AG20443 (cell line): ENCODE measurements around the gene UBE2J2.
"Not testable (repeated sequence)": the region's sequence is repeated elsewhere in the genome, so short reads cannot be mapped to it uniquely, and the experiment has no call there.

Experiments
- DNase-seq: peaks from one replicate; pipeline ENCODE4 v3.0.0; 2012; ENCODE audit warnings: low spot score, mixed read lengths

UBE2J2 gene

DNA sequence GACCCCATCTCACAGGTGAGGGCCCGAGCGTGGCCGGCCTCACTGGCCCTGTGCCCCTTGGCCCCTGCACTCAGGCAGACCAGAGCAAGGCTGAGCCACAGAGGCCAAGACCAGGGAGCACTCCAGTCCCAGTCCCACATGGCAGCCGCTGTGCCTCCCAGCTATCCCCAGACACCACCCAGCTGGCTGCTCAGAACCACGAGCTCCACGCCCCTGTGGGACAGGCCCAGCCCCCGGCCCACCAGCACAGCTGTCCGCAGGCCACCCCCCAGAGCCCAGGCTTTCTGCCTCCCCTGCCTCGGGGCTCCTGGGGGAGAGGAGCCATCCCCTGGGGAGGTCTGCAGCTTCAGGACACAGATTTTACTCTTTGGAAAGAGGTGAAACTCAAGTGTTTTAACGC is 18.0 kb downstream of the UBE2J2 start:
- DNase-seq = no peak

DNA sequence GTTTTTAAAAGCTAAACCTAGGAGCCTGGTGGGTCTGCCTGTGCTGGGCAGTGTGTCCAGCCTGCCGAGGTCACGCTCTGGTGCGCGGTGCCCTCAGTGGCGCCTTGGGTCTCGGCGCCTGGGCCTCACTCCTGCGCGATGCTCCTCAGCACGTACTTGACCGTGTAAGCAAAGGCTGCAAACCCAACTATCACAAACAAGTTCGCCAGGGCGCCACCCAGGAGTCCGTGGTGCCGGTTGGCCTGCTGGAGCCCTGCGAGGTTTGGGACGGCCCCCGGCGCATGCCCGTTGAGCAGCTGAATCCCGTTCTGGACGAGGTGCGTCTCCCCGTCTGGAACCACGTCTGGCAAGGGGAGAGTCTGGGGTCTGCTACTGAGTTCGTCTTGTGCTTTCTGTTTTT is 18.6 kb downstream of the UBE2J2 start:
- DNase-seq = no peak

DNA sequence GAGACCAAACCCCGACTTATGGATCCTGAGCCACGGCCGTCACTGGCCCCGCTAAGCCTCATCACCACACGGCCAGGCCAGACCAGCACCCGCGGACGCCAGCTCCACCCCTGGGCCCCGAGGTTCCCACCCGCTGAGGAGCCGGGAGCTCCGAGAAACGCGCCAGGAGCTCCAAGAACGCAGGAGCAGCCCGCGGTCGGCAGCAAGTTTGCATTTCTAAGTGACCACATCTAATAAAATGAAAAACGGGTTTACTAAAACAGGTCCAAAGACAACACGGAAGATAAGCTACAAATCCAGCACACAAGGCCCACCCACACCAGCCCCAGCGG is 19.0 kb downstream of the UBE2J2 start:
- no peak for DNase-seq

DNA sequence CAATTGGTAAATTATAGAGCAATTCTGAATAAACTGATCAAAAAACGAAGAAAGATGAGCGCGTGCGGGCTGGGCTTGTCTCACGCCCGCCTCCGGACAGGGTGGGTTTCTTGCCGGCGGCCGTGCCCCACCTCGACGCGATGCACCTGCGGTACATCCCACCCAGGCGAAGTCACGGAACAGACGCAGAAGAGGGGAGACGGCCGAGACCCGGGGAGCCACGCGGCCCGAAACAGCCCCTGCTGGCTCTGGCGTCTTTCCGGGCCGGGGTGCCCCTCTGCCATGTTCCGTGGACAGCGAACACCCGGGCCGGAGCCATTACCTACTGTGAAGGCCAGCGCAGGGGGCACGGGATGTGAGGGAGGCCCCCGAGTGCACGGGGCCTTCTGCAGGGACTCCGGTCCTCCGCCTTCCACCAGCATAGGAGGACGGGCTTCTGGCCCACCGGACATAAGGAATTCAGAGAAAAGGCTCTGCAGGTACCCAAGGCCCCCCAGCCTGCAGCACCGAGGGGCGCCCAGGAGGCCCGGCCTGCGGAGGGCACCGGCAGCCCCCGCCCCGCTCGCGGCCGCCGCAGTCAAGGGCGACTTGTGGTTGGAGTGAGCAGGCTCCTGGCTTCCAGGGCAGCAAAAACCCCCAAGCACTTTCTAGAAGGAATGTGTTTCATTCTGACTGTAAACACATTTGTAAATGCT is 19.5 kb downstream of the UBE2J2 start:
- no peak for DNase-seq

DNA sequence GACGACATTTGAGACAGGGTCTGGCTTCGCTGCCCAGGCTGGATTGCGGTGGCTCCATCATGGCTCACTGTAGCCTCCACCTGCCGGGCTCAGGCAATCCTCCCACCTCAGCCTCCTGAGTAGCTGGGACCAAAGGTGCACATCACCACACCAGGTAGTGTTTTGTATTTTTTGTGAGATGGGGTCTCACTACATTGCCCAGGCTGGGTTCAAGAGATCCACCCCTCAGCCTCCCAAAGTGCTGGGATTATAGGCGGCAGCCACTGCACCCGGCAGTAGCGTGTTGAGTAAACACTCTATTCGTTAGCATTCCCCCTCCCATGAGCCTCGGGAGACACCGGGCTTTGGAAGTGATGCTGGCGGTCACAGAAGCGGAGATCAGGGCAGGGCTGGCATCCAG is 20.3 kb downstream of the UBE2J2 start:
- no peak for DNase-seq

DNA sequence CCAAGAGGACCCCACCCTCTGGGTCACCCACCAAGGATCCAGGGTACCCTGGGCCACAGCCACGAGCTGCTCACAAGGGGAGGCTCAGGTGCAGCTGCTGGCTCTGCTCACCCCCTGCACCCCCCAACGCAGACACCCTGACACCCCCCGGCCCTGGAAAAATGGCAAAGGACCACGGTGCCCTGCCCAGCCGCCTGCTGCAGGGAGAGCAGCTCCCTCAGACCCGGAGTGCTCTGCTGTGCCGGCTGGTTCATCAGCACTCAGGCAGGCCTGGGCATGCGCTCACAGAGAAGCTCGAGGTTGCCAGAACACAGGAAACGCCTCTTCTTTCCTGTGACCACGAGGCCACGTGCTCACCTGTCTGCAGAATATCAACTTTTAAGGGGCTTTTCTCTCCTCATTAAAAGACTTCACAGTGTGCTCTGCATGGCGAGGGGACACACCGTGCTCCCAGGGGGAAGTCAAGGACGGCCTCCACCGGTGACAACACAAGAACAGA is 22.8 kb downstream of the UBE2J2 start:
- no peak for DNase-seq

DNA sequence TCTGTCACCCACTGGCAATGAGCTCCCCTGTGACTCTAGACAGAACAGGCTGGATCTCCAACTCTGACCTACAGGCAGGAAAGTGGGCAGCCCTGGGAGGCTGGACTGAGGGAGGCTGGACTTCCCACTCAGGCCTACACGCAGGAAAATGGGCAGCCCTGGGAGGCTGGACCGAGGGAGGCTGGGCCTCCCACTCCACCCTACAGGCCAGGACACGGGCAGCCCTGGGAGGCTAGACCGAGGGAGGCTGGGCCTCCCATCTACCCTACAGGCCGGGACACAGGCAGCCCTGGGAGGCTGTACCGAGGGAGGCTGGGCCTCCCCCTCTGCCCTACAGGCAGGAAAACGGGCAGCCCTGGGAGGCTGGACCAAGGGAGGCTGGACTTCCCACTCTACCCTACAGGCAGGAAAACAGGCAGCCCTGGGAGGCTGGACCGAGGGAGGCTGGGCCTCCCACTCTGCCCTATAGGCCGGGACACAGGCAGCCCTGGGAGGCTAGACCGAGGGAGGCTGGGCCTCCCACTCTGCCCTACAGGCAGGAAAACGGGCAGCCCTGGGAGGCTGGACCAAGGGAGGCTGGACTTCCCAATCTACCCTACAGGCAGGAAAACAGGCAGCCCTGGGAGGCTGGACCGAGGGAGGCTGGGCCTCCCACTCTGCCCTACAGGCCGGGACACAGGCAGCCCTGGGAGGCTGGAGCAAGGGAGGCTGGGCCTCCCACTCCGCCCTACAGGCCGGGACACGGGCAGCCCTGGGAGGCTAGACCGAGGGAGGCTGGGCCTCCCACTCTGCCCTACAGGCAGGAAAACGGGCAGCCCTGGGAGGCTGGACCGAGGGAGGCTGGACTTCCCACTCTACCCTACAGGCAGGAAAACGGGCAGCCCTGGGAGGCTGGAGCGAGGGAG is 25.4 kb downstream of the UBE2J2 start:
- DNase-seq = not testable (repeated sequence)

DNA sequence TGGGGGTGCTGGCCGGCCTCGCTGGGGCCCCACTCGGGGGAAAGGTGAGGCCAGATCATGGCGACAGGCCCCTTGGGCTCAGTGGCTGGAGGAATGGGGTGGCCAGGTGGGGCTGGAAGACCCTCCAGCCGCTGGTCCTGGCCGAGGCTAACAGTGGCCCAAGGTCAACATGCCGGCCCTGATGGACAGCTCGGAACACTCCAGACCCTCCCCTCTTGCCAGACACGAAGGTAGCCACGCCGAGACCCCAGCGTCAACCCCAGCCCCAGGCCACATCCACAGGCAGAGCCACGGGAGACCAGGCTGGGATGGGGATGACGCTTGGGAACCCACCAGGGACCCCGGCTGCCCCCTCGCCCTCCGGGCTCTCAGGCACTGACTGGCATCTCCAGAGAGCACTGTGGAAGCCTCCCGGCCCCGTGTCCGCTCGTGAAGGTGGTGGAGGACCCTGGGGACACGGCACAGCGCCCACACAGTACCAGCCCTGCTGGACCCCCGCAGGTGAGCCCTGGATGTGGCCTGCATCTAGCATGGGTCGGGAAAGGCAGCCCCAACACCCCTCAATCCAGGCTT is 26.2 kb downstream of the UBE2J2 start:
- DNase-seq = no peak

DNA sequence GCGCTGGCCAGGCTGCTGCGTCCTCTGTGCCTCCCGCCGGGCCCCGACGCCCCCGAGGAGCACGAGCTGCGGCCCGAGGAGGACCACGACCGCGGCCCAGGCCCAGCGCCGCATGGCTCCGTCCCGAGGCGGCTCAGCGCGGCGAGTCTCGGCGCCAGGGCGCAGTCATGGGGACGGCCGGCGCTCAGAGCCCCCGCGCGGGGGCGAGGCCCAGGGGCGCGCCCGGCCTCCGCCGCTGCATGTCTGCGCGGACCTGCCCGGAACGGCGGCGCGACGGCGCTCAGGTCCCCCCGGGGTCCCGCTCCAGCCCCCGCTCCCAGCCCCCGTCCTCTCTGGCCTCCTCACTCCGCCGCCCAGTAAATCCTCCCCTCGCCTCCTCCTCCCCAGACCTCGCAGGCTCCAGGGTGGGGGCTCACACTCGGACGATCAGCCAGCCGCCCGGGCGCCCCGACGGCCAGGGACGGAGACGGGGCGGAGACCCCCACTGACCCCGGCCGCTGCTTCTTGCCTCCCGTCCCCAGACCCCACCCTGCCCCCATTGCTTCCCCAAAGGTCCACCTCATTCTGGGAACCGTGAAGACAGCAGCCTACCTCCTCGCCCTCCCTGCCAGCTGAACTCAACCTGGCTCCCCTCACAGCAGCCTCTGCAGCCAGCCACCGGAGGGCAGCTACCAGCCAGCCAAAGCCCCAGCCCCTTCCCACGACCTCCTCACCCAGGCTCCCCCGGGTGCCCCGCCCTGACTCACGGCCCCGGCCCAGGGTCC is 26.9 kb downstream of the UBE2J2 start, which contains the start of gene C1QTNF12:
Gene C1QTNF12, minus strand, starts transcription at position 146 of the 764 bp plus-strand sequence. Its CDS starts 32 bp downstream, at position 114.
- DNase-seq = no peak

DNA sequence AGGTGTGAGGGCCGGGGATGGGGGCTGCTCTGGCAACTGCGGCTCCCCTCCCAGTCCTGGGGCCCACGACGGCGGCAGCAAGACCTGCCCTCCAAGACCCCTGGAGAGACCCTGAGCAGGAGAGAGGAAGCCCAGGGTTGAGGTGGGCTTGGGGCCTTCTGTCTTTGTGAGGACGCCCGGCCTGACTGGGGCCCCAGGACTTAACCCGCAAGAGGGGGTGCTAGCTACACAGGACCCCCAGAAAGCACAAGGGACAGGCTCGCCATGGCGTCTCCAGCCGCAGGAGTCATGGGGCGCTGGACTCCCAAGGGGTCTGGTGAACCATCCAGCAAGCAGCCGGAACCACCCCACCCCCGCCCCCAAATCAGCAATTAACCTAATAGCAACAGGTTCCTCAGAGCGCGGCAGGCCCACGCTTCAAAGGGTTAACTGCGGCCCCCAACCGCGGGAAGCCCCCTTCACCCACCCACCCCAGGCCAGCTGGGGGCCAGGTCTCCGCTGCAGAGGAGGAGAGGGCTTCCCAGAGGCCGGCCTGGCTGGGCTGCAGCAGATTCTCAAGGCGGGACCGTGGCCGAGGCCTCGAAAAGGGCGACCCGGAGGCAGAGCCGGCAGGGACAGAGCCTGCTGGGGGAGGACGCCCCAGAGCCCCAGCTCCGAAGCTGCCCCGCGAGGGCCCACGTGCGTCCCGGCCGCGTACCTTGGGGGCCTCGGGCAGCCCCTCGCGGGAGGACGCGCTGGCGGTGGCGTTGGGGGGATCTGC is 27.7 kb downstream of the UBE2J2 start:
- no peak for DNase-seq

DNA sequence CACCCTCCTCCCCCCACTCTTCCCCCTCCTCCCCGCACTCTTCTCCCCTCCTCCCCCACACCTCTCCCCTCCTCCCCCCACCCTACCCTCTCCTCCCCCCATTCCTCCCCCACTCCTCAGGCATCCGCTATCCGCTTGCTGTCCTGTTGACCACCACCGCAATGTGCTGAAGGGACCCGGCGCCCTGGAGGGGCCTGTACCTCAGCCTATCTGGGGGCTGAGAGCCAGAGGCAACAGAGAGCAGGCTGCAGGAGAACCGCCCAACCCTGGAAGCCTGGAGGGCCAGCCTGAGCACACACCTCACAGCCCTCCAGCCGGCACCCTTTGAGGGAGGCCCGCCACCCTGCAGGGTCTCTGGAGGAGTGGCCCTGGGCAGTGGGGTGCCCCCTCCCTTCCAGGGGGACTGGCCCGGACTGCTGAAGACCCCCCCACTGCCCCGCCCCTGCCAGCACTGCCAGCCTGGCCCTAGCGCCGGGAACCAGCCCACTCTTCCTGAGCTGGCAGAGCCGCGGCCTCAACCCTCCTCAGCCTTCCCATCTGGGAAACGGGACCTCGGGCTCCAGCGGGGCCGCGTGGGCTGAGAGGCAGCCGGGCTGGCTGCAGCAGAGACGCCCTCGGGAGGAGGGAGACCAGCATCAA is 28.4 kb downstream of the UBE2J2 start:
- DNase-seq = no peak

DNA sequence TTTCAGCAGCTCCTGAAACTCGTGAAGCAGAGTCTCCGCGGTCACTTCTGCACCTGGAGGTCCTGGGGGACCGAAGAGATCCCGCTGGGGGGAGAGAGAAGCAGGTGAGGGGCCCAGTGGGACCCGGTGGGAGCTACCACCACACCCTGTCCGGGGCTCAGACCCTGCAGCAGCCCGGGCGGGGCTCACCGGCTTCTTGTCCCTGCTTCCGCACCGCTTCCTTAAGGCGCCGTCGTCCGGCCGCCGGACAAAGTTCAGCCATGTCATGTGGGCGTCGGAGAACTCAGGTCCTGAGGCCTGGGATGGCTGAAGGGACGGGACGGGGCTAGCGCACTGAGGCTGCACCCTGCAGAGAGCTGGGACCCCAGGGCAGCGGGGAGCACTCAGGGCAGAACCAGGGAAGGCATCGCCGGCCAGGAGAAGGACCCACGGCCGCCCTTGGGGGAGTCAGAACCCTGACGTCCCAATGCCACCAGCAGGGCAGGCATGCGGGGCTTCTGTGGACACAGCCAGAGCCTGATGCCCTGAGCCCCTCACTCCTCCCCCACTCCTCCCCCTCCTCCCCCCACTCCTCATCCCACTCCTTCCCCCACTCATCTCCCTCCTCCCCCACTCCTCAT is 29.4 kb downstream of the UBE2J2 start:
- no peak for DNase-seq

DNA sequence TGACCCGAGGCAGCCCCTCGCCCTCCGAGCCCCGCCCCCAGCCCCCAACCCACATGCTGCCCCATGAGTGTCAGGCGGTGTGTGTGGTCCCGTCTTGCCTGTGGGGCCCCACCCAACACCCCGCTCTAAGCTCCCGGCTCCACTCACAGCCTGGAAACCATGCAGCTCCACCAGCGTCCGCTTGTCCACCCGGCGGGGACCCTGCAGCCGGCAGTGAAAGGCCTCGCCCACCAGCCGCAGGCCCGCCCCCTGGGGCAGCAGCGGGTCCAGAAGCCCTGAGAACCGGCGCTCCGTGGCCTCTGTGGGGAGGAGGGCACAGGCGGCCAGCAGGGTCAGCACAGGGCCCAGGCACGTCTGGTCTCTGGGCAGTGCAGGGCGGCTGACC is 29.9 kb downstream of the UBE2J2 start:
- DNase-seq = no peak

DNA sequence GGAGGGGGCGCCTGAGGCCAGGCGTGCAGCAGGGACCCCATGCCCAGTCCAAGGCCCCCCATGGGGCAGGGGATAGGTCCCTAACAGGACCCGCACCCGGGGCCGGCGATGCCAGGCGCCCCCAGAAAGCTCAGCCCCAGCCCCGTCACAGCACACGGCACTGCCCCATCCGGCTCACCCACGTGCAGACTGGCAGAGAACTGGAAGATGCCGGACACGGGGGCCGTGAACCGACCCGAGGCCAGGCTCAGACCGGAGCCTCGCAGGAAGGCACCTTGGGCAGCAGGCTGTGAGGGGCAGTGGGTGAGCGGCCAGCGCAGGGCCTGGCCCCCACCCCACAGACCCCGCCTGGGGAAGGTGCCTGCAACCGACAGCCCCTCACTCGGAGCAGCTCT is 30.4 kb downstream of the UBE2J2 start:
- DNase-seq = no peak

DNA sequence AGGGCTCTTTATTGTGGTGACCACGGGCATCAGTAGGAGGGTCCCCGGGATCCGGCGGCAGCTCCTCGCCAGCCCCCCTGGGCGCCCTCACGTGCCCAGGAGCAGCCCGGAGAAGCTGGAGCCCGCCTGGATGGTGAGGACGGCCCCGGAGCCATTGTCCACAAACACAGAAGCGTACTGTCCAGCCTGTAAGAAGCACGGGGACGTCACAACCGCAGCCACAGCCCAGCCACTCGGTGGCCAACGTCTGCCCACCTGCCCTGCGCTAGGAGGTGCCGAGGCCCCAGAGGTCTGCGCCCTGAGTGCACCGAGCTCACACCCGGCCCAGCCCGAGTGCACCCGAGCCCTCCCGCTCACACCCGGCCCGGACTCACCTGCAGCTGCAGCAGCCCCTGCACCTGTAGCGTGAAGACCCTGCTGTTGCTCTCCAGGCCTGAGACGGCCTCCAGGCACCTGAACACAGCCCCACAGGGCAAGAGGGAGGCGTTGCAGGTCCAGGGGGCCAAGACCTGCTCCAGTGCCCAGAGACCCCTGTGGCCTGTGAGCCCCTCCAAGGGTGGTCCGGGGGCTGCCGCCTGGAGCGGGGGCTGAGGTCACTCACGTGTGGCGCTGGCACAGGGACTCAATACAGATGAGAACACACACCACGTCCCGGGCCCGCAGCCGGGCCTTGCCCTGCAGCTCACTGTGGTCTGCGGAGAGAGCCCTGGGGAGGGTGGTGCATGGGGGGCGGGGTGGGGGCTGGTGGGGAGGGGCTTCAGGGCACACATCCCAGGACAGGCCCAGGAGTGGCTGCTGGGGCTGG is 31.0 kb downstream of the UBE2J2 start:
- no peak for DNase-seq

DNA sequence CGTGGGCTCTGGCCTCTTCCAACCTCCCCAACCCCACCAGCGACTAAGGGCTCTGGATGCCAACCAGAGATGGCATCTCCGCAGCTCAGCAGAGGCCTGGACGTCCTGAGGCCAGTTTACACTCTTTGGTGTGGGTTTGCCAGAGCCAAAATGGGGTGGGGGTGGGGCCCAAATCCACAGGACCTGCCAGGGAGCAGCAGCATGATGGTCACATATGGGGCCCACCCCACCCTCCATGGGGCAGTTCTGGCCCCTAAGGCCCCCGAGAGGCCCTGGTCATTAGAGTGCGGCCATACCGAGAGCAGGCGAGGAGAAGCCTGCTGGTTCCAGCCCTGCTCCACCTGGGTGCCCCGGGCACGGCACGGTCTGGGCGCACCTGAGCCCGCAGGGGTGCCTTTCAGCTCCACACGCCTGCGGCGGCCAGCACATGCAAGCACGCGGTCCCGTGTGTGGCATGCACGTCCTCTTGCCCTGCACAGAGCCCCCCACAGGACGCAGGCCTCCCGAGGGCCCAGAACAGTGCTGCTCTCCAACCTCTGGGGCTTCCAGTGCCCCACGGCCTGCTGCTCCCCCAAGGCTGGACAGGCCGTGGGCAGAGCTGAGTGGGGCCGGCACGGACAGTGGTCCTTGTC is 31.9 kb downstream of the UBE2J2 start:
- no peak for DNase-seq

DNA sequence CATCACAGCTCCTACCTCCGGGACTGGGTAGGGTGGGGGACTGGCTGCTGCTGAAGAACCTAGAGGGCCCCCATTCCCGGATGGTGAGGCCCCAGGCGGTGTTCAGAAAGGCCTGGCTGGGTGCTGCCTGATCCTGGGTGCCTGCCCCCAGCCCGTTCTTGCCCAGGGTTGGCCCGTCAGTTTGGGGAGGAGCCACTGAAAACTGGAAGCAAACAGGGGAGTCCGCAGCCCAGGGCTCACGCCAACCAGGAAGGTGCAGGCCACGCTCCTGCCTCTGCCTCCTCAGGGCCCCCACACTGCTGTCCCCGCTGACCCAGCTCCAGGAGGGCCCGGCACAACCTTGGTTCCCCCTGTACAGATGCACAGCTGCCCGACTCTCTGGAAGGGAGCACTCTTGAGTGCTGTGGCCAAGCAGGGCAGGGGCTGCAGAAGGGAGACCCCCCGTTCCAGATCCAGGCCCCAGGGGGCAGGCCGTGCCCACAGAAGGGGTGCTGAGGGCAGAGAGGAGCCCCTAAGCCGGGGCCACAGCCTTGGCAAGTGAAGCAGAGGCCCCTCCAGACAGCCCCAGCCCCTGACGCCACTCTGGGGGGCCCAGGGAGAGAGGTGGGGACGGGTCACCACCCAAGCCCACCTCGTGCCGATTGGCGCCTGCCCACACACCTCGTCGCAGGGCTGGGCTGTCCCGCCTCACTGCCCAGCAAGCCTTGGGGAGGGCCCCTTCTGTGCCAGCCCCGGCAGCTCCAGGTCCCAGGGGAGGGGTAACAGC is 32.6 kb downstream of the UBE2J2 start:
- DNase-seq = no peak

DNA sequence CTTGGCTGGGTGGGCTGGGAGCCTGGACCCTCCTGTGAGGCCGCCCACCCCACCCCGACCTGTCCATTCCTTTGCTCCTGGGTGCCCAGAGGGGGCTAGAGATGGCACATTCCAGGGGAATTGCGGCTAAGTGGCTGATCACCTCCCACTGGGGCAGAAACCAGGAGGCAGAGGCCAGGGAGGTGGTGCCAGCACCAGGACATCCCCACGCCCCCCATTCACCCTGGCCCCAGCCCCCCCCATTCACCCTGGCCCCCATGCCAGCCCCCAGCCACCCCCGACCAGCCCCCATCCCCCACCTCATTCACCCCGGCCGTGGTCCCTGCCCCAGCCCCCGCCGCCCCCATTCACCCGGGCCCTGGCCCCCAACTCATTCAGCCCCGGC is 33.3 kb downstream of the UBE2J2 start:
- DNase-seq = no peak
